HepG2 (cell line): ENCODE measurements around the gene RFX2. TPM values are rescaled to one million over a fixed set of nuclear protein-coding genes. Genes with fewer than 3 reads are reported as not detected.
"Not testable (repeated sequence)": the region's sequence is repeated elsewhere in the genome, so short reads cannot be mapped to it uniquely, and the experiment has no call there.

Source experiments
- ATAC-seq: fragments of 200-7000 bp; cut with Tn5 transposase; 3 replicates; pipeline ENCODE4 v1.9.1; 2020; ENCODE audit warnings: mild to moderate bottlenecking, moderate library complexity
- BruUV-seq: library from RNA; stranded (reverse); fragments of 400-500 nt; replicated peaks from 2 replicates; lab custom pipeline; 2021; lab: Mats Ljungman, UMichigan
- CTCF ChIA-PET: fragments of 300-600 bp; formaldehyde crosslinking; extraction: SDS; loops from one replicate; lab custom pipeline; 2021; ENCODE audit warnings: low total read pairs, inconsistent platforms, low intra/inter-chr PET ratio; lab: Yijun Ruan, JAX
- POLR2A ChIA-PET: fragments of 350-600 bp; sonication (Branson Sonifier 250); formaldehyde crosslinking; loops from one replicate; lab custom pipeline; 2020; ENCODE audit warnings: antibody characterized with exemption, inconsistent platforms; lab: Yijun Ruan, JAX
- DNase-seq: peaks from one replicate; pipeline ENCODE4 v3.0.0-alpha.2; 2015; ENCODE audit warnings: low spot score
- FAIRE-seq: peaks from 3 replicates; lab custom pipeline; 2011; peaks lifted over from hg19 to GRCh38; lab: Jason Lieb, UNC
- H2AFZ ChIP-seq: one replicate; pipeline ENCODE4 v1.6.1; 2011; ENCODE audit warnings: low read length, inconsistent platforms
- H3K27ac ChIP-seq: fragments of 300-600 bp; 3 replicates; pipeline ENCODE4 v1.8.0; 2011; ENCODE audit warnings: mixed run types, mild to moderate bottlenecking, mixed read lengths, low read length, inconsistent platforms; ENCODE audit not compliant: insufficient read depth; ENCODE audit errors: extremely low read length
- H3K27me3 ChIP-seq, 2 experiments: fragments of 200-600 bp in 1 of 2; 2 replicates in 1 of 2; 3 replicates in 1 of 2; pipeline versions ENCODE4 v1.6.0 to v1.8.0; 2011; ENCODE audit warnings: low read length in 2 of 2, mild to moderate bottlenecking in 2 of 2, moderate library complexity in 2 of 2, inconsistent platforms in 1 of 2; ENCODE audit not compliant: insufficient read depth in 2 of 2, control insufficient read depth in 1 of 2
- H3K36me3 ChIP-seq, 2 experiments: fragments of 200-600 bp in 1 of 2; replicated peaks in 1 of 2; 2 replicates in 1 of 2; 3 replicates in 1 of 2; pipeline versions ENCODE4 v1.5.1 to v1.8.0; 2011; ENCODE audit warnings: low read length in 2 of 2, inconsistent platforms in 1 of 2; ENCODE audit not compliant: insufficient read depth in 2 of 2, control insufficient read depth in 1 of 2
- H3K4me1 ChIP-seq: 2 replicates; pipeline ENCODE4 v1.5.1; 2012; ENCODE audit warnings: low read length, inconsistent platforms; ENCODE audit not compliant: insufficient read depth
- H3K4me2 ChIP-seq: 2 replicates; pipeline ENCODE4 v1.6.0; 2011; ENCODE audit warnings: low read depth, low read length, inconsistent platforms
- H3K4me3 ChIP-seq, 3 experiments: fragments of 200-600 bp in 1 of 3; sonication (generic), shearing (Covaris generic) in 1 of 3; replicated peaks in 1 of 3; 2 replicates each; pipeline ENCODE4 v1.5.1; 2011 to 2016; ENCODE audit warnings: low read length in 3 of 3, inconsistent platforms in 2 of 3, low read depth in 2 of 3, mild to moderate bottlenecking in 2 of 3, control low read depth in 1 of 3, mixed read lengths in 1 of 3; ENCODE audit not compliant: insufficient read depth in 1 of 3
- H3K79me2 ChIP-seq: one replicate; pipeline ENCODE4 v1.6.1; 2011; ENCODE audit warnings: low read length, inconsistent platforms; ENCODE audit not compliant: insufficient read depth
- H3K9ac ChIP-seq: 2 replicates; pipeline ENCODE4 v1.6.0; 2011; ENCODE audit warnings: mild to moderate bottlenecking, low read depth, low read length, inconsistent platforms; ENCODE audit not compliant: insufficient read depth
- H3K9me3 ChIP-seq: 2 replicates; pipeline ENCODE4 v1.5.1; 2012; ENCODE audit warnings: mild to moderate bottlenecking, low read length
- H4K20me1 ChIP-seq: 2 replicates; pipeline ENCODE4 v1.6.0; 2011; ENCODE audit warnings: inconsistent platforms, mild to moderate bottlenecking, low read length, moderate library complexity; ENCODE audit not compliant: insufficient read depth
- ZMYM3 ChIP-seq: sonication (generic); formaldehyde crosslinking; IDR thresholded peaks from 2 replicates; pipeline ENCODE4 v1.5.1; 2020; ENCODE audit warnings: mild to moderate bottlenecking, missing genetic modification reagents
- ZNF263 ChIP-seq: sonication (generic); formaldehyde crosslinking; IDR thresholded peaks from 2 replicates; pipeline ENCODE4 v1.4.0; 2020; ENCODE audit warnings: missing genetic modification reagents
- ZNF460 ChIP-seq: sonication (generic); formaldehyde crosslinking; IDR thresholded peaks from 2 replicates; pipeline ENCODE4 v1.5.1; 2020; ENCODE audit warnings: missing genetic modification reagents, mild to moderate bottlenecking, borderline replicate concordance
- WGBS: methylation state at CpG from one replicate; pipeline ENCODE4 v1.1.6; 2017; ENCODE audit warnings: low lambda C conversion rate; 5-methylcytosine and 5-hydroxymethylcytosine counted together
- in situ Hi-C: cut with HindIII; loops from 2 replicates; pipeline ENCODE4 v1.10.0; 2017; ENCODE audit warnings: low pct_unique_long_range_greater_than_20kb; ENCODE audit not compliant: extremely low pct_ligation_motif_present
- intact Hi-C: fragments of 100-400 bp; cut with micrococcal nuclease; formaldehyde crosslinking; loops from one replicate; pipeline ENCODE4 v1.10.0; 2022; ENCODE audit not compliant: unreplicated experiment
- polyA plus RNA-seq, 8 experiments: library from polyadenylated mRNA; depleted of rRNA in 3 of 8; stranded (reverse) in 7 of 8; unstranded in 1 of 8; fragments of >200 nt; fragmentation: Illumina TruSeq in 4 of 8; extraction: Trizol in 4 of 8; gene quantifications; 2 replicates each; pipeline versions ENCODE4 v1.2.1 to v1.2.3, GENCODE V29; 2011 to 2016; ENCODE audit warnings: low read depth in 4 of 8, missing spikeins in 1 of 8, mixed read lengths in 1 of 8; ENCODE audit not compliant: insufficient read depth in 1 of 8
- total RNA-seq, 5 experiments: library from RNA; depleted of rRNA; stranded (reverse); fragments of >200 nt; fragmentation: Illumina TruSeq; extraction: Trizol; gene quantifications; 2 replicates each; pipeline ENCODE4 v1.2.3, GENCODE V29; 2016; ENCODE audit warnings: low read depth in 1 of 5
- TF ChIP-seq, protein P1 (sequence below): sonication (generic); formaldehyde crosslinking; IDR thresholded peaks from 2 replicates; pipeline ENCODE4 v1.5.1; 2020; ENCODE audit warnings: missing genetic modification reagents, mild to moderate bottlenecking, borderline replicate concordance
- TF ChIP-seq, protein P2 (sequence below): sonication (generic); formaldehyde crosslinking; IDR thresholded peaks from 2 replicates; pipeline ENCODE4 v1.5.0; 2020; ENCODE audit warnings: mild to moderate bottlenecking, missing genetic modification reagents
- TF ChIP-seq, protein P3 (sequence below): sonication (generic); formaldehyde crosslinking; IDR thresholded peaks from 2 replicates; pipeline ENCODE4 v1.5.1; 2020; ENCODE audit warnings: missing genetic modification reagents, mild to moderate bottlenecking, borderline replicate concordance

RFX2 gene
- total and polyA plus RNA-seq, 2 of the 13 experiments (the other 11 are each of a cell fraction or from before 2014, with no cell fraction given) = 2.8 to 3.3 TPM

DNA sequence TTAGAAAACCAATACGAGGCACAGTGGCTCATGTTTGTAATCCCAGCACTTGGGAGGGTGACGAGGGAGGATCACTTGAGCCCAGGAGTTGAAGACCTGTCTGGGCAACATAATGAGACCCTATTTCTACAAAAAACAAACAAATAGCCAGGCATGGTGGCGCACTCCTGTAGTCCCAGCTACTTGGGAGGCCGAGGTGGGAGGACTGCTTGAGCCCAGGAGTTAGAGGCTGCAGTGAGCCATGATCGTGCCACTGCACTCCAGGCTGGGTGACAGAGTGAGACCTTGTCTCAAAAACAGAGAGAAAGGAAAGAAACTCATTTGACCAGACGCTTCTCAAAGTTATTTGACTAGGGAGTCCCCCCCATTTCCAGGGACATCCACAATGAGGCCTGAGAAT is 147.0 kb downstream of the RFX2 start:
- Histone ChIP-seq H3K4me2 (peak overlapping the region; percentile 87), H3K27ac (peak overlapping the region; percentile 95), H3K9ac (peak overlapping the region; percentile 73), H3K4me1 (peaks cover 99% of the 10 kb centered on the region), H3K36me3 (peaks cover 6 to 27% of the 10 kb centered on the region in 2 experiments), H3K4me3 (peak overlapping the region in 2 of 3 experiments; percentile 19 to 68; a peak in 4 of 6 replicates), H3K79me2 (peaks cover 93% of the 10 kb centered on the region)
- intact Hi-C loops = loop anchor here (2.0 kb wide), 1 partner anchor 58 kb away; the partner anchor contains the start of gene VMAC
- WGBS = 83% methylated on average over 6 of the region's 6 CpGs
- POLR2A ChIA-PET = interaction anchor here (2.3 to 2.4 kb wide), 2 partner anchors 13 to 54 kb away, joined by 14 to 30 read pairs; partner anchors contain the start of gene RANBP3
- H3K9me3 ChIP-seq, H3K27me3 ChIP-seq, FAIRE-seq, DNase-seq, H2AFZ ChIP-seq, H4K20me1 ChIP-seq, ATAC-seq, BruUV-seq, in situ Hi-C loops: not testable (repeated sequence)
- CTCF ChIA-PET = interaction anchor here (1.6 kb wide), 1 partner anchor 24 kb away, joined by 5 read pairs; no protein-coding TSS in a partner anchor
- TF ChIP-seq, protein P1, sequence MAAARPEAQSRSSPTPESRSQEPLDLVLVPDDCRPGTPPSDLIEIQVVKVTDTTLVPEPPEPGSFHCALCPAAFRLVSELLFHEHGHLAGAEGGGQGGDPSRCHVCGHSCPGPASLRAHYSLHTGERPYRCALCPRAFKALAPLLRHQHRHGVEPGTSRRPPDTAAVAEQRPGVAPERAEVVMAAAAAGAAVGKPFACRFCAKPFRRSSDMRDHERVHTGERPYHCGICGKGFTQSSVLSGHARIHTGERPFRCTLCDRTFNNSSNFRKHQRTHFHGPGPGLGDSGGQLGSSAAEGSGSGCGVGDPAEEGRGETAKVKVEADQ (CRISPR knock-in tag) = 0 out of 2 replicates have a peak, but pooled peaks have one; percentile 61
- TF ChIP-seq ZNF460 (CRISPR knock-in tag) (peak; percentile 45; the same call in 1 of the 2 replicates), ZNF263 (CRISPR knock-in tag) (peak; percentile 71), ZMYM3 (CRISPR knock-in tag) (0 out of 2 replicates have a peak, but pooled peaks have one; percentile 26)
- TF ChIP-seq, protein P2, sequence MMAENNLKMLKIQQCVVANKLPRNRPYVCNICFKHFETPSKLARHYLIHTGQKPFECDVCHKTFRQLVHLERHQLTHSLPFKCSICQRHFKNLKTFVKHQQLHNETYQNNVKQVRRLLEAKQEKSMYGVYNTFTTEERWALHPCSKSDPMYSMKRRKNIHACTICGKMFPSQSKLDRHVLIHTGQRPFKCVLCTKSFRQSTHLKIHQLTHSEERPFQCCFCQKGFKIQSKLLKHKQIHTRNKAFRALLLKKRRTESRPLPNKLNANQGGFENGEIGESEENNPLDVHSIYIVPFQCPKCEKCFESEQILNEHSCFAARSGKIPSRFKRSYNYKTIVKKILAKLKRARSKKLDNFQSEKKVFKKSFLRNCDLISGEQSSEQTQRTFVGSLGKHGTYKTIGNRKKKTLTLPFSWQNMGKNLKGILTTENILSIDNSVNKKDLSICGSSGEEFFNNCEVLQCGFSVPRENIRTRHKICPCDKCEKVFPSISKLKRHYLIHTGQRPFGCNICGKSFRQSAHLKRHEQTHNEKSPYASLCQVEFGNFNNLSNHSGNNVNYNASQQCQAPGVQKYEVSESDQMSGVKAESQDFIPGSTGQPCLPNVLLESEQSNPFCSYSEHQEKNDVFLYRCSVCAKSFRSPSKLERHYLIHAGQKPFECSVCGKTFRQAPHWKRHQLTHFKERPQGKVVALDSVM (CRISPR knock-in tag) = peak; percentile 95
- TF ChIP-seq, protein P3, sequence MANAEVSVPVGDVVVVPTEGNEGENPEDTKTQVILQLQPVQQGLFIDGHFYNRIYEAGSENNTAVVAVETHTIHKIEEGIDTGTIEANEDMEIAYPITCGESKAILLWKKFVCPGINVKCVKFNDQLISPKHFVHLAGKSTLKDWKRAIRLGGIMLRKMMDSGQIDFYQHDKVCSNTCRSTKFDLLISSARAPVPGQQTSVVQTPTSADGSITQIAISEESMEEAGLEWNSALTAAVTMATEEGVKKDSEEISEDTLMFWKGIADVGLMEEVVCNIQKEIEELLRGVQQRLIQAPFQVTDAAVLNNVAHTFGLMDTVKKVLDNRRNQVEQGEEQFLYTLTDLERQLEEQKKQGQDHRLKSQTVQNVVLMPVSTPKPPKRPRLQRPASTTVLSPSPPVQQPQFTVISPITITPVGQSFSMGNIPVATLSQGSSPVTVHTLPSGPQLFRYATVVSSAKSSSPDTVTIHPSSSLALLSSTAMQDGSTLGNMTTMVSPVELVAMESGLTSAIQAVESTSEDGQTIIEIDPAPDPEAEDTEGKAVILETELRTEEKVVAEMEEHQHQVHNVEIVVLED = 0 out of 2 replicates have a peak, but pooled peaks have one; percentile 1
